A673 (cell line): ENCODE measurements around the gene LEP. TPM values are rescaled to one million over a fixed set of nuclear protein-coding genes. Genes with fewer than 3 reads are reported as not detected.

ENCODE experiments used
- BruUV-seq: library from RNA; stranded (reverse); fragments of 400-500 nt; replicated peaks from 2 replicates; lab custom pipeline; 2021; lab: Mats Ljungman, UMichigan
- CTCF ChIA-PET: fragments of 300-600 bp; sonication (Branson Sonifier 250); formaldehyde crosslinking; loops from one replicate; lab custom pipeline; 2022; ENCODE audit warnings: antibody characterized with exemption; lab: Charles Lee
- POLR2A ChIA-PET: fragments of 300-600 bp; sonication (Branson Sonifier 250); formaldehyde crosslinking; loops from one replicate; lab custom pipeline; 2022; ENCODE audit warnings: antibody characterized with exemption; ENCODE audit not compliant: low non-redundant PET; lab: Charles Lee
- DNase-seq: peaks from one replicate; pipeline ENCODE4 v3.0.0-alpha.2; 2015; ENCODE audit warnings: low spot score
- H3K27ac ChIP-seq: fragments of 200-600 bp; sonication (generic); 2 replicates; pipeline ENCODE4 v1.5.1; 2016; ENCODE audit warnings: mixed run types, low read depth, mild to moderate bottlenecking, mixed read lengths, antibody characterized with exemption, low read length; ENCODE audit not compliant: poor library complexity, severe bottlenecking
- H3K27me3 ChIP-seq: fragments of 200-600 bp; sonication (generic); replicated peaks from 2 replicates; pipeline ENCODE4 v1.6.1; 2017; ENCODE audit warnings: mixed run types, low read depth, mild to moderate bottlenecking, mixed read lengths, antibody characterized with exemption, low read length; ENCODE audit not compliant: insufficient read depth, poor library complexity
- H3K36me3 ChIP-seq: fragments of 200-600 bp; sonication (generic); 2 replicates; pipeline ENCODE4 v1.6.1; 2016; ENCODE audit warnings: mixed run types, mild to moderate bottlenecking, mixed read lengths, antibody characterized with exemption, low read length; ENCODE audit not compliant: insufficient read depth, poor library complexity, severe bottlenecking
- H3K4me1 ChIP-seq: fragments of 200-600 bp; sonication (generic); 2 replicates; pipeline ENCODE4 v1.6.1; 2017; ENCODE audit warnings: mixed run types, mild to moderate bottlenecking, mixed read lengths, antibody characterized with exemption, low read length; ENCODE audit not compliant: insufficient read depth, poor library complexity, severe bottlenecking
- H3K4me3 ChIP-seq: fragments of 200-600 bp; sonication (generic); 2 replicates; pipeline ENCODE4 v1.5.1; 2016; ENCODE audit warnings: low read depth, mixed run types, mild to moderate bottlenecking, mixed read lengths, low read length; ENCODE audit not compliant: poor library complexity, severe bottlenecking
- H3K9me3 ChIP-seq: fragments of 200-600 bp; sonication (generic); 2 replicates; pipeline ENCODE4 v1.6.1; 2016; ENCODE audit warnings: mixed run types, low read depth, mild to moderate bottlenecking, mixed read lengths, antibody characterized with exemption, low read length; ENCODE audit not compliant: poor library complexity, severe bottlenecking
- EZH2 ChIP-seq: fragments of 200-600 bp; sonication (generic); IDR thresholded peaks from 2 replicates; pipeline ENCODE4 v1.6.1; 2017; ENCODE audit warnings: borderline replicate concordance, low read depth, mild to moderate bottlenecking, mixed read lengths, antibody characterized with exemption, low read length; ENCODE audit not compliant: poor library complexity, severe bottlenecking
- intact Hi-C: fragments of 100-400 bp; cut with micrococcal nuclease; formaldehyde crosslinking; loops from one replicate; pipeline ENCODE4 v1.10.0; 2022; ENCODE audit not compliant: unreplicated experiment
- total RNA-seq: library from RNA; stranded (reverse); gene quantifications from 2 replicates; pipeline ENCODE4 v1.2.3, GENCODE V29; 2021
- TF ChIP-seq, protein P1 (sequence below): fragments of 300-800, 200-600 bp; sonication (generic); conservative IDR thresholded peaks from 2 replicates; pipeline ENCODE4 v1.5.1; 2017; ENCODE audit warnings: low read depth, mild to moderate bottlenecking, antibody characterized with exemption, low read length, moderate library complexity, mixed read lengths

The LEP gene
- total RNA-seq, 1 experiment from 2014 or later, result not detected

DNA sequence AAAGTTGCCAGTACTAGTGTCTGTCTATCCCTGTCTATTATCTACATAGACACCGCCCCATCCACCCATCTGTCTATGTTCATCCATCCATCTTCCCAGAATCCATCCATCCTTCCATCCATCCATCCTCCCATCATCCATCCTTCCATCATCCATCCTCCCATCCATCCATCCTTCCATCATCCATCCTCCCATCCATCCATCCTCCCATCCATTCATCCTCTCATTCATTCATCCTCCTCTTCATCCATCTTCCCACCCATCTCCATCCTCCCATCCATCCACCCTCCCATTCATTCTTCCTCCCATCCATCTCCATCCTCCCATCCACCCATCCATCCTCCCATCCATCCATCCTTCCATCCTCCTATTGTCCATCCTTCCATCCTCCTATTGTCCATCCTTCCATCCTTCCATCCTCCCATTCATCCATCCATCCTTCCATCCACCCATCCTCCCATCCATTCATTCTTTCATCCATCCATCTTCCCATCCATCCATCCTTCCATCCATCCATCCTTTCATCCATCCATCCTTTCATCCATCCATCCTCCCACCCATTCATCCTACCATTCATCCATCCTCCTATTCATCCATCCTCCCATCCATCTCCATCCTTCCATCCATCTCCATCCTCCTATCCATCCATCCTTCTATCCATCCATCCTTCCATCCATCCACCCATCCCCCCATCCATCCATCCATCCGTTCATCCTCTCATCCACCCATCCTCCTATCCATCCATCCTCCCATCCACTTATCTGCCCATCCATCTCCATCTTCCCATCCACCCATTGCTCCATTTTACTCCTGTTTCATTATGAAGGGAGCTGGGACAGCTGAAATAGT, 14.7 kb upstream of the LEP start:
- Histone ChIP-seq H3K36me3 (no peaks in the 10 kb centered on the region), H3K4me3 (no peak overlapping the region), H3K9me3 (no peaks in the 10 kb centered on the region), H3K27ac (no peak overlapping the region), H3K27me3 (no peaks in the 10 kb centered on the region), H3K4me1 (no peaks in the 10 kb centered on the region)
- no TSS peak for BruUV-seq
- CTCF ChIA-PET, result no interaction called here
- DNase-seq, result no peak
- intact Hi-C loops, result no loop called here
- POLR2A ChIA-PET, result no interaction called here
- TF ChIP-seq EZH2, result no peak
- TF ChIP-seq, protein P1, sequence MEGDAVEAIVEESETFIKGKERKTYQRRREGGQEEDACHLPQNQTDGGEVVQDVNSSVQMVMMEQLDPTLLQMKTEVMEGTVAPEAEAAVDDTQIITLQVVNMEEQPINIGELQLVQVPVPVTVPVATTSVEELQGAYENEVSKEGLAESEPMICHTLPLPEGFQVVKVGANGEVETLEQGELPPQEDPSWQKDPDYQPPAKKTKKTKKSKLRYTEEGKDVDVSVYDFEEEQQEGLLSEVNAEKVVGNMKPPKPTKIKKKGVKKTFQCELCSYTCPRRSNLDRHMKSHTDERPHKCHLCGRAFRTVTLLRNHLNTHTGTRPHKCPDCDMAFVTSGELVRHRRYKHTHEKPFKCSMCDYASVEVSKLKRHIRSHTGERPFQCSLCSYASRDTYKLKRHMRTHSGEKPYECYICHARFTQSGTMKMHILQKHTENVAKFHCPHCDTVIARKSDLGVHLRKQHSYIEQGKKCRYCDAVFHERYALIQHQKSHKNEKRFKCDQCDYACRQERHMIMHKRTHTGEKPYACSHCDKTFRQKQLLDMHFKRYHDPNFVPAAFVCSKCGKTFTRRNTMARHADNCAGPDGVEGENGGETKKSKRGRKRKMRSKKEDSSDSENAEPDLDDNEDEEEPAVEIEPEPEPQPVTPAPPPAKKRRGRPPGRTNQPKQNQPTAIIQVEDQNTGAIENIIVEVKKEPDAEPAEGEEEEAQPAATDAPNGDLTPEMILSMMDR, result no peak

DNA sequence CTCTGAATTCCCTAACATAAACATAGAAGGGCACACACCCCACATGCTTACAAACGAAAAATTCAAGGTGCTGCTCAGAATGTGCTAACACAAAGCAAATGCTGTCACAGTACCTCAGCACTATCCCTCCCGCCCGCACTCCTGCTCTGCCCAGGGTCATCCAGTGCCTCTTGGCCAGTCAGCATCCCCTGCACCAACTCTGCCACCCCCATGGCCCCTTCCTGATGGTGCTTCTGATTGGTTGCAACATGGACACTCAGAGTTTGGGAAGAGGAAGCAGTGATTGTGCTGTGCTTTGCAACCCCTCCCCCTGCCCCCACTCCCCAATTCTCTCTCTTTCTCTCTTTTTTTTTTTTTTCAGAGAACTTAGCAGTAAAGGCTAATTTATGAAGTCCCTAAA, 13.8 kb upstream of the LEP start:
- BruUV-seq, result no TSS peak
- Histone ChIP-seq H3K36me3 (no peaks in the 10 kb centered on the region), H3K4me3 (no peak overlapping the region), H3K4me1 (no peaks in the 10 kb centered on the region), H3K9me3 (no peaks in the 10 kb centered on the region), H3K27me3 (no peaks in the 10 kb centered on the region), H3K27ac (no peak overlapping the region)
- POLR2A ChIA-PET, result no interaction called here
- TF ChIP-seq, protein P1, result no peak
- TF ChIP-seq EZH2, result no peak
- no peak for DNase-seq
- intact Hi-C loops, result no loop called here
- CTCF ChIA-PET, result interaction anchor here (0.7 kb wide), 1 partner anchor 681 kb away, joined by 4 read pairs; no protein-coding TSS in a partner anchor

DNA sequence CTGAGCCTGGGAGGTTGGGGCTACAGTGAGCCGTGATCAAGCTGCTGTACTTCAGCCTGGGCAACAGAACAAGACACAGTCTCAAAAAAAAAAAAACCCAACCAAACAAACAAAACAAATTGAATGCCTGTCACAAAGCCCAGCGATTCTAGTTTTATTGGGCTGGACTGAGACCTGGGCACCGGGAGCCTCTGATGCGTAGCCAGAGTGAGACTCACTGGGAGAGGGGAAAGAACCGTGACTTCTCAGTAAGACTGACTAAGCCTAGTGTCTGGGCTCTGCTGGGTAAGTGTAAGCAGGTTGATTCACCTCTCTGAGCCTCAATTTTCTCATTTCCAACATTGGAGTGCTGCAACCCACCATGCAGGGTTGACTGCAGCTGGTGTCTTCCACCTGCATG, 10.1 kb upstream of the LEP start:
- Histone ChIP-seq H3K27ac (no peak overlapping the region), H3K4me1 (no peaks in the 10 kb centered on the region), H3K36me3 (no peaks in the 10 kb centered on the region), H3K9me3 (no peaks in the 10 kb centered on the region), H3K27me3 (no peaks in the 10 kb centered on the region), H3K4me3 (no peak overlapping the region)
- intact Hi-C loops, result no loop called here
- CTCF ChIA-PET, result no interaction called here
- TF ChIP-seq EZH2, result no peak
- TF ChIP-seq, protein P1, result no peak
- POLR2A ChIA-PET, result no interaction called here
- DNase-seq, result no peak
- BruUV-seq, result no TSS peak
